NB4 (cell line): ENCODE data around the gene IGF1R.

Experiments used
- DNase-seq: peaks from one replicate; pipeline ENCODE4 v3.0.0; 2010; ENCODE audit warnings: low read depth
- H3K4me3 ChIP-seq: one replicate; pipeline ENCODE4 v1.5.1; 2011; ENCODE audit warnings: mild to moderate bottlenecking, low read depth, low read length, moderate library complexity
- CTCF ChIP-seq: IDR thresholded peaks from one replicate; pipeline ENCODE4 v1.5.1; 2012; ENCODE audit warnings: low read depth, low read length
- MYC ChIP-seq: IDR thresholded peaks from 2 replicates; pipeline ENCODE4 v1.6.1; 2011; ENCODE audit warnings: low read depth, low read length
- POLR2A ChIP-seq: IDR thresholded peaks from 2 replicates; pipeline ENCODE4 v1.6.1; 2011; ENCODE audit warnings: mild to moderate bottlenecking; ENCODE audit not compliant: insufficient read length; ENCODE audit errors: extremely low read depth
- TF ChIP-seq, protein P1 (sequence below): IDR thresholded peaks from 2 replicates; pipeline ENCODE4 v1.6.1; 2011; ENCODE audit warnings: low read depth, low read length

The IGF1R gene

DNA sequence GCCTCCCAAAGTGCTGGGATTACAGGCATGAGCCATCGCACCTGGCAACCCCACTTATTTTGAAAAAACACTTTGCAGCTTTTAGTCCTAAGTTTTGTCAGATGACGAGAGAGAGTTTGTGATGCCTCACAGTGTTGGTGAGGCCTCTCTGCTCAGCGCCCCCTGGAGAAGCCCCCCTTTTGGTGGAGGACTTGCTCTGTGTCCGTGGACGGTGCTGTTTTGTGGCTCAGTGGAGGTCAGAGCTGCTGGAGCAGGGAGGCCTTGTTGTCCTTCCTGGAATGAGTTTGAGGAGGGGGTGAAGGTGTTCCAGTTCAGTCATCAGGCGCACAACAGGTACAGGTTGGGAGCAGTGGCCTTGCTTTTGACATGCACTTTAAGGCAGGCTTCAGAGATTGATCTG, 301.3 kb downstream of the IGF1R start:
- no peak for TF ChIP-seq MYC
- no peak for TF ChIP-seq CTCF
- no peak for TF ChIP-seq POLR2A
- H3K4me3 ChIP-seq: no peak overlapping the region
- no peak for DNase-seq

- no peak overlapping the region for H3K4me3 ChIP-seq
- DNase-seq: no peak
- TF ChIP-seq CTCF (no peak), MYC (no peak), POLR2A (no peak)
- TF ChIP-seq, protein P1, sequence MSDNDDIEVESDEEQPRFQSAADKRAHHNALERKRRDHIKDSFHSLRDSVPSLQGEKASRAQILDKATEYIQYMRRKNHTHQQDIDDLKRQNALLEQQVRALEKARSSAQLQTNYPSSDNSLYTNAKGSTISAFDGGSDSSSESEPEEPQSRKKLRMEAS: no peak
These were observed 301.9 kb downstream of the IGF1R start for GRCh38 chr15:98950248-98950647.

DNA sequence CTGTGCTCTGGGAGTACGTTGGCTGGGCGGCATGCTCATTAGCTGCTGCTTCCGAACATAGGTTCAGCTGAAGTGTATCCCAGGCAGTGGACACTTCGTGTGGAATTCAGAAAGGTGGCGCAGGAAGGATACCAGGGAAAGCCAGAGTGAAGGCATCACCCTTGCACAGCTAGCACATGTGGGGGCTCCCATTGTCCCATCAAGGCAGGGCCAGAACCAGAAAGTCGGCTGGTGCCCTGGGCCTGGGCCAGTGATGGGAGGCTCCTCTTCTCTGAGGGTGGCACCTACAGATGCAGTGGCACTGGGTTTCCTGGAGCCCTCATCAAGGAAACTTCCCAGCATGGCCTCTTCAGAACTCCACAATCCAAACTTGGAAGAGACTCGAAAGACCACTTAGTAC, 302.7 kb downstream of the IGF1R start:
- DNase-seq: no peak
- TF ChIP-seq, protein P1: no peak
- no peak for TF ChIP-seq MYC
- no peak for TF ChIP-seq CTCF
- no peak for TF ChIP-seq POLR2A
- H3K4me3 ChIP-seq: no peak overlapping the region

DNA sequence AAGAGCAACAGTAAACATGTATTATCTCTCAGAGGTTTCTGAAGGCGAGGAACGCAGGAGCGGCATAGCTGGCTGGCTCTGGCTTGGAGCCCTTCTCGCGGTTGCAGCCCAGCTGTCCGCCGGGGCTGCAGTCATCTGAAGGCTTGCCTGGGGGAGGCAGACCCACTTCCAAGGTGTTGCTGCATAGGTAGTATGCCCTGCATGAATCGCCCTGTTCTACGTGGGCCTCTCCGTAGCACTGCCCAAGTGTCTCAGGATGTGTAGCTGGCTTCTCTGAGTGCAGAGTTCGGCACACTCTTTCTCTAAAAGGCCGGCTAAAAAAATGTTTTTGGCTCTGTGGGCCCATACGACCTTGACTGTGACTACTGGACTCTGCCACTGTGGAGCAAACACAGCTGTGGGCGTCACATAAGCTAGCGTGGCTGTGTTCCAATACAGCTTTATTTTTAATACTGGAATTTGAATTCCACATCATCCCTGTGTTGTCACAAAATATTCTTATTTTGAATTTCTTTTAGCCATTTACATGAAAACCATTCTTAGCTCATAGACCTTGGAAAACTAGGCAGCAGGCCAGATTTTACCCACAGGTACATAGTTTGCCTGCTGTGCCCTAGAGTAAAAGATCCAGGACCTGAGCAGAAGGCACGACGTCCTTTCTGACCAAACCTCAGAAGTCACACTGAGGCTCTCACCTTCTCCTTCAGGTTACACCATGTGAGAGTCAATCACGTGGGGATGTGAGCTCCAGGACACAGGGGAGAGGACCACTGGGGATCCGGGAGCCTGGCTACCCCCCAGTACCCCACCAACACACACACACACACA, 303.4 kb downstream of the IGF1R start:
- DNase-seq: no peak
- TF ChIP-seq, protein P1: no peak
- TF ChIP-seq POLR2A (no peak), MYC (no peak), CTCF (no peak)
- no peak overlapping the region for H3K4me3 ChIP-seq

GRCh38 chr15:98952381-98952803, 304.1 kb downstream of the IGF1R start:
- H3K4me3 ChIP-seq: no peak overlapping the region
- no peak for DNase-seq
- TF ChIP-seq, protein P1: no peak
- TF ChIP-seq CTCF (no peak), MYC (no peak), POLR2A (no peak)
